GM19043 (cell line): Measurements from ENCODE around the gene GTSE1.
"Not testable (repeated sequence)": the region's sequence is repeated elsewhere in the genome, so short reads cannot be mapped to it uniquely, and the experiment has no call there.

Source experiments
- ATAC-seq: cut with Tn5 transposase; IDR thresholded peaks from one replicate; pipeline ENCODE4 v1.9.1; 2021; ENCODE audit warnings: low read depth; ENCODE audit not compliant: unreplicated experiment

The GTSE1 gene

GRCh38 chr22:46296257-46297150, at the start of gene GTSE1:
Gene GTSE1 (plus strand): TSS chr22:46296870. CDS start chr22:46297401, 531 bp downstream.
- ATAC-seq = peak; percentile 92

- ATAC-seq = no peak
Observed at GRCh38 chr22:46247443-46247975, 49.2 kb upstream of the GTSE1 start.

GRCh38 chr22:46250035-46250782, 46.5 kb upstream of the GTSE1 start, which contains the start of gene CDPF1:
Gene CDPF1 (minus strand): TSS chr22:46250293. CDS start chr22:46248284, 2,009 bp downstream.
- ATAC-seq = peak; percentile 80

- no peak for ATAC-seq
Observed at GRCh38 chr22:46250783-46251125, 45.9 kb upstream of the GTSE1 start.

- no peak for ATAC-seq
Observed at GRCh38 chr22:46251266-46251665, 45.4 kb upstream of the GTSE1 start.

- no peak for ATAC-seq
Observed at GRCh38 chr22:46251816-46252380, 44.8 kb upstream of the GTSE1 start.

- no peak for ATAC-seq
Observed at GRCh38 chr22:46256358-46256958, 40.2 kb upstream of the GTSE1 start.

- ATAC-seq = no peak
Observed at GRCh38 chr22:46259374-46259773, 37.3 kb upstream of the GTSE1 start.

- no peak for ATAC-seq
Observed at GRCh38 chr22:46260038-46260437, 36.6 kb upstream of the GTSE1 start.

- ATAC-seq = no peak
Observed at GRCh38 chr22:46262449-46263215, 34.0 kb upstream of the GTSE1 start.

GRCh38 chr22:46263216-46263590, 33.5 kb upstream of the GTSE1 start, which contains the start of gene PKDREJ:
Gene PKDREJ (minus strand): TSS chr22:46263343. CDS start chr22:46263322, 21 bp downstream.
- ATAC-seq = no peak

- ATAC-seq = not testable (repeated sequence)
Observed at GRCh38 chr22:46264520-46264919, 32.1 kb upstream of the GTSE1 start.

GRCh38 chr22:46265627-46266026, 31.0 kb upstream of the GTSE1 start:
- not testable (repeated sequence) for ATAC-seq

GRCh38 chr22:46267431-46268279, 29.0 kb upstream of the GTSE1 start, which contains the start of gene TTC38:
Gene TTC38 (plus strand): TSS chr22:46268008. CDS start chr22:46268040, 32 bp downstream.
- ATAC-seq = no peak

GRCh38 chr22:46269564-46269963, 27.1 kb upstream of the GTSE1 start:
- ATAC-seq = no peak

GRCh38 chr22:46272196-46272595, 24.5 kb upstream of the GTSE1 start:
- ATAC-seq = no peak

- ATAC-seq = no peak
Observed at GRCh38 chr22:46272762-46273431, 23.8 kb upstream of the GTSE1 start.

GRCh38 chr22:46273432-46274148, 23.1 kb upstream of the GTSE1 start:
- no peak for ATAC-seq
